ENCODE results near the gene PPARA. TPM values are rescaled to one million over a fixed set of nuclear protein-coding genes. Genes with fewer than 3 reads are reported as not detected.

Gene PPARA
- total and polyA plus RNA-seq, 12 donors: 15.5 to 89.5 (median 79.9) TPM

DNA sequence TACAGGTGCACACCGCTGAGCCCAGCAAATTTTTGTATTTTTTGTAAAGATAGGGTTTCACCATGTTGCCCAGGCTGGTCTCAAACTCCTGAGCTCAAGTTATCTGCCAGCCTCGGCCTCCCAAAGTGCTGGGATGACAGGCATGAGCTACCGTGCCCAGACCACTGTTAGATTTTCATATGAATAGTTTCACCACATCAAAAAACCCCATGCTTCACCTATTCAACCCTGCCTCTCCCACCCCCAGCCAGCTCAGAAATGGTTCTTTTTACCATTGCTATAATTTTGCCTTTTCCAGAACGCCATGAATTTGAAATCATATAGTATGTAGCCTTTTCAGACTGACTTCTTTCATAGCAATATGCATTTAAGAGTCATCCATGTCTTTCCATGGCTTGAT is 61.9 kb downstream of the PPARA start:
- 89 to 94% methylated on average over 4 of the region's 4 CpGs for WGBS, 2 donors
- TF ChIP-seq CTCF (IDR thresholded peaks at IDR 0.05): no peak
- peaks cover 0 to 28% (median 10%) of the 10 kb centered on the region in 11 donors for H3K9me3 ChIP-seq
- H3K27ac ChIP-seq: no peak overlapping the region
- no peaks in the 10 kb centered on the region for H3K4me1 ChIP-seq
- intact Hi-C loops (cut with DNase I): no loop called here
- ATAC-seq: no peak
- H3K36me3 ChIP-seq: peaks cover 0 to 90% (median 34%) of the 10 kb centered on the region in 9 donors
- no peak for DNase-seq
- H3K27me3 ChIP-seq: no peaks in the 10 kb centered on the region
- no peak overlapping the region for H3K4me3 ChIP-seq

DNA sequence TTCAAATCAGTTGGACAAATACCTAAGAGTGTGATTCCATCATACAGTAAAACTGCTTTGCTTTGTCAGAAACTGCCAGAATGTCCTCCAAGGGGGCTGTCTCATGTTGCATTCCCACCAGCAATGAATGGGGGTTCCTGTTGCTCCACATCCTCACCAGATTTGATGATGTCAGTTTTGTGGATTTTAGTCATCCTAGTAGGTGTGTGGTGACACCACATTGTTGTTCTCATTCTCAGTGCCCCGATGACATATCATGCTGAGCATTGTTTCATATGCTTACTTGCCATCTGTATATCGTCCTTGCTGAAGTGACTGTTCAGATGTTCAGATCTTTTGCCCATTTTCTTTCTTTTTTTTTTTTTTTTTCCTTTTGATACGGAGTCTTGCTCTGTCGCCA is 62.7 kb downstream of the PPARA start:
- 96 to 98% methylated on average over 4 of the region's 4 CpGs for WGBS, 2 donors
- intact Hi-C loops (cut with DNase I): no loop called here

DNA sequence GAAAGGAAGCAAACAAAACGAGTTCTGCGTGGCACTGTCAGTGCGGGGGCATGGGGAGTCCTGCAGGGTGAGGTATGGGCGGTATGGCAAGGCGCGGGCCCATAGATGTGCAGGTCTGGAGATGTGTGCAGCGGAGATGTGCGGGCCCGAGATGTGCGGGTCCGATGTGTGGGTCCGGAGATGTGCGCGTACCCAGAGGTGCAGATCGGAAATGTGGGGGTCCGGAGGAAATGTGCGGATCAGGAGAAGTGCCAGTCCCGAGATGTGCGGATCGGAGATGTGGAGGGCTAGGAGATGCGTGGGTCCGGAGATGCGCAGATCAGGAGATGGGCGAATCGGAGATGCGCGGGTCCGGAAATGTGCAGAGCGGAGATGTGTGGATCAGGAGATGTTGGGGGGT is 63.8 kb downstream of the PPARA start:
- Histone ChIP-seq H3K27ac (no peak overlapping the region), H3K36me3 (peaks cover 0 to 92% (median 41%) of the 10 kb centered on the region in 9 donors), H3K27me3 (no peaks in the 10 kb centered on the region), H3K9me3 (peaks cover 0 to 16% (median 7%) of the 10 kb centered on the region in 11 donors), H3K4me1 (no peaks in the 10 kb centered on the region), H3K4me3 (no peak overlapping the region)
- 97 to 98% methylated on average over 29 of the region's 29 CpGs for WGBS, 2 donors
- TF ChIP-seq CTCF (IDR thresholded peaks at IDR 0.05): no peak
- ATAC-seq (peak in 1 of 8 donors; percentile 46), DNase-seq (no peak)
- intact Hi-C loops (cut with DNase I): no loop called here

More for the DNA sequence above, 62.7 kb downstream of the PPARA start:
- DNase-seq (no peak), ATAC-seq (no peak)
- no peak for TF ChIP-seq CTCF (IDR thresholded peaks at IDR 0.05)
- H3K36me3 ChIP-seq: peaks cover 0 to 92% (median 34%) of the 10 kb centered on the region in 9 donors
- H3K9me3 ChIP-seq: peaks cover 0 to 27% (median 10%) of the 10 kb centered on the region in 11 donors
- H3K4me1 ChIP-seq: no peaks in the 10 kb centered on the region
- H3K27me3 ChIP-seq: no peaks in the 10 kb centered on the region
- H3K4me3 ChIP-seq: no peak overlapping the region
- no peak overlapping the region for H3K27ac ChIP-seq

DNA sequence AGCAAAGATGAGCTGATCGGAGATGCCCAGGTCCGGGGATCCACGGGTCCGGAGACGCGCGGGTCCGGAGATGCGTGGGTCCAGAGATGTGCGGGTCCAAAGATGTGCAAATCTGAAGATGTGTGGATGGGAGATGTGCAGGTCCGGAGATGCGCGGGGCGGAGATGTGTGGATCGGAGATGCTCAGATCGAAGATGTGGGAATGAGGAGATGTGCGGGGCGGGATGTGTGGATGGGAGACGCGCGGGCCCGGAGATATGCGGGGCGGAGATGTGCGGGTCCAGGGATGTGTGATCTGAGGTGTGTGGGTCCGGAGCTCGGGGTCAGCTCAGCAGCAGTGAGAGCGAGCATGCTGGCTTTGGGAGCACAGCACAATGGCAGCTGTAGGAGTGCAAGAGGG is 64.3 kb downstream of the PPARA start:
- ATAC-seq: peak in 1 of 8 donors; percentile 43
- peaks cover 0 to 11% (median 3%) of the 10 kb centered on the region in 11 donors for H3K9me3 ChIP-seq
- no peak overlapping the region for H3K4me3 ChIP-seq
- H3K27me3 ChIP-seq: no peaks in the 10 kb centered on the region
- 97 to 99% methylated on average over 28 of the region's 28 CpGs for WGBS, 2 donors
- H3K27ac ChIP-seq: no peak overlapping the region
- intact Hi-C loops (cut with DNase I): no loop called here
- H3K4me1 ChIP-seq: peaks cover 0 to under 1% (median 0%) of the 10 kb centered on the region in 9 donors
- H3K36me3 ChIP-seq: peaks cover 0 to 92% (median 41%) of the 10 kb centered on the region in 9 donors
- no peak for DNase-seq
- TF ChIP-seq CTCF (IDR thresholded peaks at IDR 0.05): no peak

All from heart right ventricle (tissue), 16 donors.